Keratinocyte (primary cell): ENCODE data around the gene GLYATL1.

ENCODE experiments used
- CTCF ChIP-seq, 3 experiments: IDR thresholded peaks in 1 of 3; conservative IDR thresholded peaks in 1 of 3; optimal IDR thresholded peaks in 1 of 3; 2 replicates in 2 of 3; 3 replicates in 1 of 3; pipeline versions ENCODE3 to v1.5.1; 2011; ENCODE audit warnings: low read length in 3 of 3, mild to moderate bottlenecking in 3 of 3, moderate library complexity in 2 of 3, control low read depth in 1 of 3, inconsistent platforms in 1 of 3; ENCODE audit not compliant: insufficient read depth in 2 of 3; ENCODE audit errors: extremely low read depth in 1 of 3
- EZH2 ChIP-seq: IDR thresholded peaks from one replicate; pipeline ENCODE4 v1.6.1; 2012; ENCODE audit warnings: inconsistent platforms, mild to moderate bottlenecking, low read length, moderate library complexity

GRCh38 chr11:58999291-58999680, 60.0 kb downstream of the GLYATL1 start:
- no peak for TF ChIP-seq CTCF (optimal IDR thresholded peaks at IDR 0.05 in 1 of 3, IDR thresholded peaks at IDR 0.05 in 1 of 3, conservative IDR thresholded peaks at IDR 0.05 in 1 of 3; ENCODE audit: extremely low read depth in 1 of 3, insufficient read depth in 2 of 3, low read length in 3 of 3)
- no peak for TF ChIP-seq EZH2
